Femur (tissue), 1 donor: ENCODE measurements around the gene FOXD2.
A peak's percentile ranks its signal among the peaks of the same experiment; 100 is the strongest.

Experiments
- DNase-seq: peaks from one replicate; pipeline ENCODE4 v3.0.0-alpha.2; 2017

Gene FOXD2

GRCh38 chr1:47469390-47469759, 31.5 kb downstream of the FOXD2 start:
- DNase-seq, result no peak

- no peak for DNase-seq
Measured at GRCh38 chr1:47469910-47470309, 32.1 kb downstream of the FOXD2 start.

- DNase-seq, result peak; percentile 69
Measured at GRCh38 chr1:47471163-47471562, 33.3 kb downstream of the FOXD2 start.

GRCh38 chr1:47474278-47475193, 36.7 kb downstream of the FOXD2 start:
- no peak for DNase-seq

- no peak for DNase-seq
Measured at GRCh38 chr1:47477595-47478080, 39.8 kb downstream of the FOXD2 start.

- DNase-seq, result peak; percentile 32
Measured at GRCh38 chr1:47478090-47478489, 40.2 kb downstream of the FOXD2 start.

GRCh38 chr1:47479664-47480063, 41.8 kb downstream of the FOXD2 start:
- DNase-seq, result no peak

GRCh38 chr1:47481936-47482335, 44.1 kb downstream of the FOXD2 start:
- no peak for DNase-seq

- no peak for DNase-seq
Measured at GRCh38 chr1:47482786-47483185, 44.9 kb downstream of the FOXD2 start.

GRCh38 chr1:47483651-47484050, 45.8 kb downstream of the FOXD2 start:
- DNase-seq, result no peak

GRCh38 chr1:47485817-47486216, 48.0 kb downstream of the FOXD2 start:
- no peak for DNase-seq

- DNase-seq, result no peak
Measured at GRCh38 chr1:47487332-47487731, 49.5 kb downstream of the FOXD2 start.

- DNase-seq, result no peak
Measured at GRCh38 chr1:47487850-47488450, 50.1 kb downstream of the FOXD2 start.
